ENCODE data around the gene PMM1. TPM values are rescaled to one million over a fixed set of nuclear protein-coding genes. Genes with fewer than 3 reads are reported as not detected.

PMM1 gene
- total and polyA plus RNA-seq, 2 donors from 2014 or later = 36.4 to 127 TPM

DNA sequence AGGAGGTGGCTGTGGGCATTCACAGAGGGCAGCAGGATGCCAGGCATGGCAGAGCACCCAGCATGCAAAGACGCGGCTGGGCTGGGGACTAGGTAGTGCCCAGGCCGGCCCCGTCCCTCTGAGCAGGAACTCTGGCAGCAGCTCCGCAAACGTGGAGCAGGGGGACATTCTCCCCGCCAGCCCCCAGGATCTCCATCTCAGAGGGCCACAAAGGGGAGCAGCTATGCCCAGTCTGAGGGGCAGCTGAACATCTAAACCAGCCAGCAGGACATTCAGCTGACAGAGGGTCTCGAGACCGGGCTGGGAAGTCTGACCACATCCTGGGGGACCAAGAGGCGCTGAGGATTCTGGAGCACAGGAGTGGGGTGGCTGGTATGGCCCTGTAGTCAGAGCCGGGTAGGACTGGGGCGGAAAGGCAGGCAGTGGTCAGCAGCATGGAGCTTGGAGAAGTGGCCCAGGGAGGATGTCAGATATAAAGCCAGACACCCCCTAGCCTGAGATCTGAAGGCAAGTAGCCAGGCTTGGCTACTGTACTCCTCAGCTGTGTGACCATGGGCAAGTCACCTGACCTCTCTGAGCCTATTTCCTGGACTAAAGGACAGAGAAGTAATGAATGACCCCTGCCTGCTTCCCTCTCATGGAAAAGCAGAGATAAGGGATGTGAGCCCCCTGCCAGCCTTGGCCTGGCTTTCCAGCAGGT lies 10.2 kb downstream of the PMM1 start:
- no peaks in the 10 kb centered on the region for H3K9me3 ChIP-seq (ENCODE audit: control insufficient read depth in 2 of 3, insufficient read depth in 1 of 3, low read length in 3 of 3)
- H3K4me3 ChIP-seq (ENCODE audit: low read length in 3 of 3) = no peak overlapping the region
- DNase-seq = no peak
- H3K4me1 ChIP-seq (ENCODE audit: control insufficient read depth in 2 of 3, insufficient read depth in 2 of 3, low read depth in 1 of 3, low read length in 3 of 3) = peaks cover 0 to 8% (median 0%) of the 10 kb centered on the region in 3 donors
- H3K27ac ChIP-seq (ENCODE audit: low read depth in 2 of 2, low read length in 2 of 2) = peak overlapping the region in 1 of 2 donors; percentile 43
- TF ChIP-seq, protein P1, sequence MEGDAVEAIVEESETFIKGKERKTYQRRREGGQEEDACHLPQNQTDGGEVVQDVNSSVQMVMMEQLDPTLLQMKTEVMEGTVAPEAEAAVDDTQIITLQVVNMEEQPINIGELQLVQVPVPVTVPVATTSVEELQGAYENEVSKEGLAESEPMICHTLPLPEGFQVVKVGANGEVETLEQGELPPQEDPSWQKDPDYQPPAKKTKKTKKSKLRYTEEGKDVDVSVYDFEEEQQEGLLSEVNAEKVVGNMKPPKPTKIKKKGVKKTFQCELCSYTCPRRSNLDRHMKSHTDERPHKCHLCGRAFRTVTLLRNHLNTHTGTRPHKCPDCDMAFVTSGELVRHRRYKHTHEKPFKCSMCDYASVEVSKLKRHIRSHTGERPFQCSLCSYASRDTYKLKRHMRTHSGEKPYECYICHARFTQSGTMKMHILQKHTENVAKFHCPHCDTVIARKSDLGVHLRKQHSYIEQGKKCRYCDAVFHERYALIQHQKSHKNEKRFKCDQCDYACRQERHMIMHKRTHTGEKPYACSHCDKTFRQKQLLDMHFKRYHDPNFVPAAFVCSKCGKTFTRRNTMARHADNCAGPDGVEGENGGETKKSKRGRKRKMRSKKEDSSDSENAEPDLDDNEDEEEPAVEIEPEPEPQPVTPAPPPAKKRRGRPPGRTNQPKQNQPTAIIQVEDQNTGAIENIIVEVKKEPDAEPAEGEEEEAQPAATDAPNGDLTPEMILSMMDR (IDR thresholded peaks at IDR 0.05; ENCODE audit: borderline replicate concordance, extremely low read depth, insufficient read depth) = no peak
- no peaks in the 10 kb centered on the region for H3K27me3 ChIP-seq (ENCODE audit: control insufficient read depth, insufficient read depth, low read length)
- intact Hi-C loops (cut with DNase I) = no loop called here
- peaks cover 0 to 30% (median 9%) of the 10 kb centered on the region in 3 donors for H3K36me3 ChIP-seq (ENCODE audit: control insufficient read depth in 2 of 3, insufficient read depth in 3 of 3, low read length in 3 of 3)
- FAIRE-seq = no peak
- H3K9ac ChIP-seq (ENCODE audit: low read length in 3 of 3) = no peak overlapping the region

DNA sequence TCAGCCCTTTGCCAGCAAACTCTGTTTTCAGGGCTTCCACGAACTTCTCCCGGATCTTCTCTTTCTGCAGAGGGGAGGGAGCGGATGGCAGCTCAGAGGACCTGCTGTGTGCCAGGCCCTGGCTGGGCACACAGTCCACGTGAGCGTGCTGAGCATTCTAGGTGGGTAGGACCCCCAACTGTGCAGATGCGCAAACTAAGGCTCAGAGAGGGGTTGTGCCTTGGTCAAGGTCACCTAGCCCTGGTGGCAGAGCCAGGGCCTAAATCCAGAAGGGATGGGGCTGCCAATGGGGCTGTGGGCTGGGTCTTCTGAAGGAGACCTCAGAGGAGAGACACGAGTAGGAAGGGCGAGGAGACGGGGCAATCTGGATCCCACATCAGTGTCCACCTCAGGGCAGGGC lies 10.8 kb downstream of the PMM1 start:
- FAIRE-seq (no peak), DNase-seq (no peak)
- intact Hi-C loops (cut with DNase I) = no loop called here
- Histone ChIP-seq H3K4me3 (ENCODE audit: low read length in 3 of 3) (no peak overlapping the region), H3K9me3 (ENCODE audit: control insufficient read depth in 2 of 3, insufficient read depth in 1 of 3, low read length in 3 of 3) (no peaks in the 10 kb centered on the region), H3K4me1 (ENCODE audit: control insufficient read depth in 2 of 3, insufficient read depth in 2 of 3, low read depth in 1 of 3, low read length in 3 of 3) (peaks cover 0 to 8% (median 0%) of the 10 kb centered on the region in 3 donors), H3K9ac (ENCODE audit: low read length in 3 of 3) (no peak overlapping the region), H3K27me3 (ENCODE audit: control insufficient read depth, insufficient read depth, low read length) (no peaks in the 10 kb centered on the region), H3K36me3 (ENCODE audit: control insufficient read depth in 2 of 3, insufficient read depth in 3 of 3, low read length in 3 of 3) (peaks cover 0 to 30% (median 9%) of the 10 kb centered on the region in 3 donors), H3K27ac (ENCODE audit: low read depth in 2 of 2, low read length in 2 of 2) (peak overlapping the region in 1 of 2 donors; percentile 43)
- TF ChIP-seq, protein P1 (IDR thresholded peaks at IDR 0.05; ENCODE audit: borderline replicate concordance, extremely low read depth, insufficient read depth) = no peak

DNA sequence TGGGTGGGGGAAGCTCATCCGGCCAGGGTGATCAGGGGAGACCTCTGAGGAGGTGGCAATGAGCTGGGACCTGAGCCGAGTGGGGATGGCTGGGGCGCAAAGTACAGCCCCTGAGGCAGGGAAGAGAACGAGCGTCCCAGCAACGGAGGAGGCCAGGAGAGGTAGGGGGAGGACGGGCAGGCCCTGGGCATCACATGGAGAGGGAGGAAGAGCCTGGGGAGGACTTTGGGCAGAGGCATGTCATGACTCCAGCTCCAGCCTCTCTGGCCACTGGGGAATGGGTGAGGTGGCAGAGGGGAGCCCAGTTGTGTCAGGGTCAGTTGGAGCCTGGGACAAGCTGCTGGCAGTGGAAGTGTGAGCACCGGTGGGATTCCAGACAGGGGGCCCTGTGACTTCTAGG lies 11.5 kb downstream of the PMM1 start:
- DNase-seq = no peak
- Histone ChIP-seq H3K9me3 (ENCODE audit: control insufficient read depth in 2 of 3, insufficient read depth in 1 of 3, low read length in 3 of 3) (no peaks in the 10 kb centered on the region), H3K36me3 (ENCODE audit: control insufficient read depth in 2 of 3, insufficient read depth in 3 of 3, low read length in 3 of 3) (peaks cover 0 to 23% (median 9%) of the 10 kb centered on the region in 3 donors), H3K27ac (ENCODE audit: low read depth in 2 of 2, low read length in 2 of 2) (peak overlapping the region in 1 of 2 donors; percentile 43), H3K27me3 (ENCODE audit: control insufficient read depth, insufficient read depth, low read length) (no peaks in the 10 kb centered on the region), H3K4me3 (ENCODE audit: low read length in 3 of 3) (no peak overlapping the region), H3K9ac (ENCODE audit: low read length in 3 of 3) (no peak overlapping the region), H3K4me1 (ENCODE audit: control insufficient read depth in 2 of 3, insufficient read depth in 2 of 3, low read depth in 1 of 3, low read length in 3 of 3) (peaks cover 0 to 8% (median 0%) of the 10 kb centered on the region in 3 donors)
- FAIRE-seq = no peak
- intact Hi-C loops (cut with DNase I) = no loop called here
- TF ChIP-seq, protein P1 (IDR thresholded peaks at IDR 0.05; ENCODE audit: borderline replicate concordance, extremely low read depth, insufficient read depth) = no peak
